HepG2 (cell line): Measurements from ENCODE around the gene ERFL. TPM values are rescaled to one million over a fixed set of nuclear protein-coding genes. Genes with fewer than 3 reads are reported as not detected.

Experiments used
- BRCA1 ChIP-seq: sonication (generic); formaldehyde crosslinking; IDR thresholded peaks from 2 replicates; pipeline ENCODE4 v1.4.0; 2020; ENCODE audit warnings: missing genetic modification reagents
- CREM ChIP-seq, 2 experiments: sonication (generic) in 1 of 2; formaldehyde crosslinking in 1 of 2; IDR thresholded peaks; 2 replicates each; pipeline versions ENCODE4 v1.4.0 to v1.6.1; 2016 to 2020; ENCODE audit warnings: antibody characterized with exemption in 1 of 2, mild to moderate bottlenecking in 1 of 2, missing genetic modification reagents in 1 of 2
- ELF3 ChIP-seq: IDR thresholded peaks from 2 replicates; pipeline ENCODE4 v1.6.1; 2016; ENCODE audit warnings: missing genetic modification reagents, missing compliant biosample characterization
- REPIN1 ChIP-seq: sonication (generic); formaldehyde crosslinking; IDR thresholded peaks from 2 replicates; pipeline ENCODE4 v1.8.0; 2022; ENCODE audit warnings: missing genetic modification reagents, low read depth, mild to moderate bottlenecking, borderline replicate concordance
- RFXAP ChIP-seq: sonication (generic); formaldehyde crosslinking; IDR thresholded peaks from 2 replicates; pipeline ENCODE4 v1.4.0; 2020; ENCODE audit warnings: missing genetic modification reagents, borderline replicate concordance
- SIN3A ChIP-seq: IDR thresholded peaks from 2 replicates; pipeline ENCODE4 v1.6.1; 2011; ENCODE audit warnings: low read depth, mild to moderate bottlenecking, control low read depth, low read length, borderline replicate concordance
- SMAD9 ChIP-seq: sonication (generic); formaldehyde crosslinking; IDR thresholded peaks from 2 replicates; pipeline ENCODE4 v1.5.1; 2020; ENCODE audit warnings: mild to moderate bottlenecking, missing genetic modification reagents
- SPEN ChIP-seq: sonication (generic); formaldehyde crosslinking; IDR thresholded peaks from 2 replicates; pipeline ENCODE4 v1.5.1; 2020; ENCODE audit warnings: low read depth, mild to moderate bottlenecking, missing genetic modification reagents
- TBX3 ChIP-seq: fragments of 450-650 bp; IDR thresholded peaks from 2 replicates; pipeline ENCODE4 v1.6.1; 2017; ENCODE audit warnings: antibody characterized with exemption, mild to moderate bottlenecking, inconsistent platforms, borderline replicate concordance
- ZFP82 ChIP-seq: sonication (generic); formaldehyde crosslinking; IDR thresholded peaks from 2 replicates; pipeline ENCODE4 v1.5.1; 2020; ENCODE audit warnings: mild to moderate bottlenecking, missing genetic modification reagents, borderline replicate concordance
- ZNF160 ChIP-seq: sonication (generic); formaldehyde crosslinking; IDR thresholded peaks from 2 replicates; pipeline ENCODE4 v1.8.0; 2022; ENCODE audit warnings: mild to moderate bottlenecking, inconsistent platforms, missing genetic modification reagents
- ZNF317 ChIP-seq: sonication (generic); formaldehyde crosslinking; IDR thresholded peaks from 2 replicates; pipeline ENCODE4 v1.5.0; 2020; ENCODE audit warnings: mild to moderate bottlenecking, missing genetic modification reagents
- ZNF7 ChIP-seq: IDR thresholded peaks from 2 replicates; pipeline ENCODE4 v1.6.1; 2016; ENCODE audit warnings: missing biosample characterization, missing genetic modification reagents
- ZNF879 ChIP-seq: sonication (generic); formaldehyde crosslinking; IDR thresholded peaks from 2 replicates; pipeline ENCODE4 v1.8.1; 2023; ENCODE audit warnings: missing genetic modification reagents
- polyA plus RNA-seq, 8 experiments: library from polyadenylated mRNA; depleted of rRNA in 3 of 8; stranded (reverse) in 7 of 8; unstranded in 1 of 8; fragments of >200 nt; fragmentation: Illumina TruSeq in 4 of 8; extraction: Trizol in 4 of 8; gene quantifications; 2 replicates each; pipeline versions ENCODE4 v1.2.1 to v1.2.3, GENCODE V29; 2011 to 2016; ENCODE audit warnings: low read depth in 4 of 8, missing spikeins in 1 of 8, mixed read lengths in 1 of 8; ENCODE audit not compliant: insufficient read depth in 1 of 8
- total RNA-seq, 5 experiments: library from RNA; depleted of rRNA; stranded (reverse); fragments of >200 nt; fragmentation: Illumina TruSeq; extraction: Trizol; gene quantifications; 2 replicates each; pipeline ENCODE4 v1.2.3, GENCODE V29; 2016; ENCODE audit warnings: low read depth in 1 of 5
- TF ChIP-seq, protein P1 (sequence below): sonication (generic); formaldehyde crosslinking; IDR thresholded peaks from 2 replicates; pipeline ENCODE4 v1.4.0; 2020; ENCODE audit warnings: missing genetic modification reagents
- TF ChIP-seq, protein P2 (sequence below): sonication (generic); formaldehyde crosslinking; IDR thresholded peaks from 2 replicates; pipeline ENCODE4 v1.4.0; 2020; ENCODE audit warnings: missing genetic modification reagents
- TF ChIP-seq, protein P3 (sequence below): IDR thresholded peaks from 2 replicates; pipeline ENCODE4 v1.6.1; 2016; ENCODE audit warnings: low read depth, missing genetic modification reagents, missing compliant biosample characterization
- TF ChIP-seq, protein P4 (sequence below): sonication (generic); formaldehyde crosslinking; IDR thresholded peaks from 2 replicates; pipeline ENCODE4 v1.8.0; 2022; ENCODE audit warnings: missing genetic modification reagents, mild to moderate bottlenecking, moderate library complexity, borderline replicate concordance

ERFL gene
- total and polyA plus RNA-seq, 2 of the 13 experiments (the other 11 are each of a cell fraction or from before 2014, with no cell fraction given), result not detected

DNA sequence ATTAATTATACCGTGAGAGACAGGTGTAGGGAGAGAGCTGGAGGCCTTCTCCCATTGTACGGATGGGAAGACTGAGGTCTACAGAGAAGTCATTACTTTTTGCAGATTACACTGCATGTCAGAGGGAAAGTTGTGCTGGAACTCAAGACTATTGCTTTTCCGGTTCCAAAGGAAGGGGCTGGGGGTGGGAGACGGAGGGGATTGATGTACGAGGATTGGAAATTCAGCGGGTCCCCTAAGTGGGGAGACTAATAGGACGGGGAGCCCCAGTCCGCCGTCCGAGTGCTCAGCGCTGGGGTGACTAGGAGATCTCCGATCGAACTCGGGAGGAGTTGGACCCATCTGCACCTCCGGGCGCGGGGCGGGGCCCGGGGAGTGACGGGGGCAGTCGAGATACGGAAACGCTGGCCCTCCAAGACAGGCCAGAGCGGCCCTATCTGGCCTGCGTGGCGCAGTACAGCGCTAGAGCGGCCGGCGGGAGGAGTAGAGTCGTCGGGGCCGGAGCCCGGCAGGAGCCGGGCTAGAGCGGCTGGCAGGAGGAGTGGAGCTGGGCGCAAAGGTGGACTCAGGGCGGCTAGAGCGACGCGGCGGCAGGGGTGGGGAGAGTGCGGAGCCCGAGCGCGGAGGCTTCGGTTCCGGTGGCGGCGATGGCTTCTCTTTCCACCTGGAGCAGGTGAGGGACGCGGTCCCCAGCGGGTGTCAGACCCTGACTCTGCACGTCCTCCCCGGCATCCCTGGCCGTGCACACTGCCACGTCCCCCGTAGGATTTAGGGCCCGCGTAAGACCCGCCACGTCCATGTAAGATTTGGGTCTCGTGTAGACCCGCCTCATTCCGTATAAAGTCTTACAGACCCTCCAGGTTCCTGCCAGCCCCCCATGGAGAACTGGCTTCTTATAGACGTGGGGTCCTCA lies 44.2 kb downstream of the ERFL start (continued):
- TF ChIP-seq ZNF160 (CRISPR knock-in tag) (0 out of 2 replicates have a peak, but pooled peaks have one; percentile 30), RFXAP (CRISPR knock-in tag) (no peak), ZNF879 (CRISPR knock-in tag) (no peak), SMAD9 (no peak), SPEN (CRISPR knock-in tag) (peak; percentile 95), CREM (IDR thresholded peaks at IDR 0.05) (peak; percentile 79), CREM (CRISPR knock-in tag; IDR thresholded peaks at IDR 0.05) (no peak), BRCA1 (CRISPR knock-in tag) (no peak; the same call in 1 of the 2 replicates), ZFP82 (CRISPR knock-in tag) (no peak), SIN3A (0 out of 2 replicates have a peak, but pooled peaks have one; percentile 75), TBX3 (no peak), ZNF317 (CRISPR knock-in tag) (peak; percentile 72; the same call in 1 of the 2 replicates), ELF3 (CRISPR knock-in tag) (peak; percentile 97), ZNF7 (CRISPR knock-in tag) (no peak), REPIN1 (CRISPR knock-in tag) (peak; percentile 77; the same call in 1 of the 2 replicates)
- TF ChIP-seq, protein P1, sequence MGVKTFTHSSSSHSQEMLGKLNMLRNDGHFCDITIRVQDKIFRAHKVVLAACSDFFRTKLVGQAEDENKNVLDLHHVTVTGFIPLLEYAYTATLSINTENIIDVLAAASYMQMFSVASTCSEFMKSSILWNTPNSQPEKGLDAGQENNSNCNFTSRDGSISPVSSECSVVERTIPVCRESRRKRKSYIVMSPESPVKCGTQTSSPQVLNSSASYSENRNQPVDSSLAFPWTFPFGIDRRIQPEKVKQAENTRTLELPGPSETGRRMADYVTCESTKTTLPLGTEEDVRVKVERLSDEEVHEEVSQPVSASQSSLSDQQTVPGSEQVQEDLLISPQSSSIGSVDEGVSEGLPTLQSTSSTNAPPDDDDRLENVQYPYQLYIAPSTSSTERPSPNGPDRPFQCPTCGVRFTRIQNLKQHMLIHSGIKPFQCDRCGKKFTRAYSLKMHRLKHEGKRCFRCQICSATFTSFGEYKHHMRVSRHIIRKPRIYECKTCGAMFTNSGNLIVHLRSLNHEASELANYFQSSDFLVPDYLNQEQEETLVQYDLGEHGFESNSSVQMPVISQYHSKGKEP (CRISPR knock-in tag), result peak; percentile 56; the same call in 1 of the 2 replicates
- TF ChIP-seq, protein P2, sequence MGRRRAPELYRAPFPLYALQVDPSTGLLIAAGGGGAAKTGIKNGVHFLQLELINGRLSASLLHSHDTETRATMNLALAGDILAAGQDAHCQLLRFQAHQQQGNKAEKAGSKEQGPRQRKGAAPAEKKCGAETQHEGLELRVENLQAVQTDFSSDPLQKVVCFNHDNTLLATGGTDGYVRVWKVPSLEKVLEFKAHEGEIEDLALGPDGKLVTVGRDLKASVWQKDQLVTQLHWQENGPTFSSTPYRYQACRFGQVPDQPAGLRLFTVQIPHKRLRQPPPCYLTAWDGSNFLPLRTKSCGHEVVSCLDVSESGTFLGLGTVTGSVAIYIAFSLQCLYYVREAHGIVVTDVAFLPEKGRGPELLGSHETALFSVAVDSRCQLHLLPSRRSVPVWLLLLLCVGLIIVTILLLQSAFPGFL, result no peak
- TF ChIP-seq, protein P3, sequence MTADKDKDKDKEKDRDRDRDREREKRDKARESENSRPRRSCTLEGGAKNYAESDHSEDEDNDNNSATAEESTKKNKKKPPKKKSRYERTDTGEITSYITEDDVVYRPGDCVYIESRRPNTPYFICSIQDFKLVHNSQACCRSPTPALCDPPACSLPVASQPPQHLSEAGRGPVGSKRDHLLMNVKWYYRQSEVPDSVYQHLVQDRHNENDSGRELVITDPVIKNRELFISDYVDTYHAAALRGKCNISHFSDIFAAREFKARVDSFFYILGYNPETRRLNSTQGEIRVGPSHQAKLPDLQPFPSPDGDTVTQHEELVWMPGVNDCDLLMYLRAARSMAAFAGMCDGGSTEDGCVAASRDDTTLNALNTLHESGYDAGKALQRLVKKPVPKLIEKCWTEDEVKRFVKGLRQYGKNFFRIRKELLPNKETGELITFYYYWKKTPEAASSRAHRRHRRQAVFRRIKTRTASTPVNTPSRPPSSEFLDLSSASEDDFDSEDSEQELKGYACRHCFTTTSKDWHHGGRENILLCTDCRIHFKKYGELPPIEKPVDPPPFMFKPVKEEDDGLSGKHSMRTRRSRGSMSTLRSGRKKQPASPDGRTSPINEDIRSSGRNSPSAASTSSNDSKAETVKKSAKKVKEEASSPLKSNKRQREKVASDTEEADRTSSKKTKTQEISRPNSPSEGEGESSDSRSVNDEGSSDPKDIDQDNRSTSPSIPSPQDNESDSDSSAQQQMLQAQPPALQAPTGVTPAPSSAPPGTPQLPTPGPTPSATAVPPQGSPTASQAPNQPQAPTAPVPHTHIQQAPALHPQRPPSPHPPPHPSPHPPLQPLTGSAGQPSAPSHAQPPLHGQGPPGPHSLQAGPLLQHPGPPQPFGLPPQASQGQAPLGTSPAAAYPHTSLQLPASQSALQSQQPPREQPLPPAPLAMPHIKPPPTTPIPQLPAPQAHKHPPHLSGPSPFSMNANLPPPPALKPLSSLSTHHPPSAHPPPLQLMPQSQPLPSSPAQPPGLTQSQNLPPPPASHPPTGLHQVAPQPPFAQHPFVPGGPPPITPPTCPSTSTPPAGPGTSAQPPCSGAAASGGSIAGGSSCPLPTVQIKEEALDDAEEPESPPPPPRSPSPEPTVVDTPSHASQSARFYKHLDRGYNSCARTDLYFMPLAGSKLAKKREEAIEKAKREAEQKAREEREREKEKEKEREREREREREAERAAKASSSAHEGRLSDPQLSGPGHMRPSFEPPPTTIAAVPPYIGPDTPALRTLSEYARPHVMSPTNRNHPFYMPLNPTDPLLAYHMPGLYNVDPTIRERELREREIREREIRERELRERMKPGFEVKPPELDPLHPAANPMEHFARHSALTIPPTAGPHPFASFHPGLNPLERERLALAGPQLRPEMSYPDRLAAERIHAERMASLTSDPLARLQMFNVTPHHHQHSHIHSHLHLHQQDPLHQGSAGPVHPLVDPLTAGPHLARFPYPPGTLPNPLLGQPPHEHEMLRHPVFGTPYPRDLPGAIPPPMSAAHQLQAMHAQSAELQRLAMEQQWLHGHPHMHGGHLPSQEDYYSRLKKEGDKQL (CRISPR knock-in tag), result peak; percentile 38; the same call in 1 of the 2 replicates
- TF ChIP-seq, protein P4, sequence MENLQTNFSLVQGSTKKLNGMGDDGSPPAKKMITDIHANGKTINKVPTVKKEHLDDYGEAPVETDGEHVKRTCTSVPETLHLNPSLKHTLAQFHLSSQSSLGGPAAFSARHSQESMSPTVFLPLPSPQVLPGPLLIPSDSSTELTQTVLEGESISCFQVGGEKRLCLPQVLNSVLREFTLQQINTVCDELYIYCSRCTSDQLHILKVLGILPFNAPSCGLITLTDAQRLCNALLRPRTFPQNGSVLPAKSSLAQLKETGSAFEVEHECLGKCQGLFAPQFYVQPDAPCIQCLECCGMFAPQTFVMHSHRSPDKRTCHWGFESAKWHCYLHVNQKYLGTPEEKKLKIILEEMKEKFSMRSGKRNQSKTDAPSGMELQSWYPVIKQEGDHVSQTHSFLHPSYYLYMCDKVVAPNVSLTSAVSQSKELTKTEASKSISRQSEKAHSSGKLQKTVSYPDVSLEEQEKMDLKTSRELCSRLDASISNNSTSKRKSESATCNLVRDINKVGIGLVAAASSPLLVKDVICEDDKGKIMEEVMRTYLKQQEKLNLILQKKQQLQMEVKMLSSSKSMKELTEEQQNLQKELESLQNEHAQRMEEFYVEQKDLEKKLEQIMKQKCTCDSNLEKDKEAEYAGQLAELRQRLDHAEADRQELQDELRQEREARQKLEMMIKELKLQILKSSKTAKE (CRISPR knock-in tag), result no peak
